HepG2 (cell line): Measurements from ENCODE around the gene SYS1. TPM values are rescaled to one million over a fixed set of nuclear protein-coding genes. Genes with fewer than 3 reads are reported as not detected.

Source experiments
- CHD2 ChIP-seq: IDR thresholded peaks from 2 replicates; pipeline ENCODE4 v1.6.1; 2011; ENCODE audit warnings: low read depth, low read length, improper control_type of control experiment
- MAZ ChIP-seq, 2 experiments: sonication (generic) in 1 of 2; formaldehyde crosslinking in 1 of 2; IDR thresholded peaks; 2 replicates each; pipeline versions ENCODE4 v1.5.0 to v1.6.1; 2012 to 2020; ENCODE audit warnings: low read depth in 2 of 2, mild to moderate bottlenecking in 2 of 2, borderline replicate concordance in 1 of 2, improper control_type of control experiment in 1 of 2, low read length in 1 of 2, missing genetic modification reagents in 1 of 2, moderate library complexity in 1 of 2
- NPAS2 ChIP-seq: sonication (generic); formaldehyde crosslinking; IDR thresholded peaks from 2 replicates; pipeline ENCODE4 v1.8.0; 2022; ENCODE audit warnings: mild to moderate bottlenecking, missing genetic modification reagents, borderline replicate concordance
- RORA ChIP-seq: sonication (generic); formaldehyde crosslinking; IDR thresholded peaks from 2 replicates; pipeline ENCODE4 v1.5.0; 2020; ENCODE audit warnings: mild to moderate bottlenecking, missing genetic modification reagents, moderate library complexity
- ZNF20 ChIP-seq: sonication (generic); formaldehyde crosslinking; IDR thresholded peaks from 2 replicates; pipeline ENCODE4 v1.4.0; 2020; ENCODE audit warnings: mild to moderate bottlenecking, moderate library complexity, missing genetic modification reagents
- ZNF282 ChIP-seq: fragments of 450-650 bp; IDR thresholded peaks from 2 replicates; pipeline ENCODE4 v1.6.1; 2018; ENCODE audit not compliant: partially characterized antibody
- ZNF329 ChIP-seq: sonication (generic); formaldehyde crosslinking; IDR thresholded peaks from 2 replicates; pipeline ENCODE4 v1.9.0; 2021; ENCODE audit warnings: low read depth, mild to moderate bottlenecking, missing genetic modification reagents
- ZNF674 ChIP-seq: sonication (generic); formaldehyde crosslinking; IDR thresholded peaks from 2 replicates; pipeline ENCODE4 v1.5.0; 2020; ENCODE audit warnings: low read depth, mild to moderate bottlenecking, missing genetic modification reagents
- ZNF850 ChIP-seq: sonication (generic); formaldehyde crosslinking; conservative IDR thresholded peaks from 2 replicates; pipeline ENCODE4 v1.9.0; 2021; ENCODE audit warnings: mild to moderate bottlenecking, missing genetic modification reagents
- ZSCAN25 ChIP-seq: sonication (generic); formaldehyde crosslinking; IDR thresholded peaks from 2 replicates; pipeline ENCODE4 v1.8.0; 2022; ENCODE audit warnings: mild to moderate bottlenecking, missing genetic modification reagents
- polyA plus RNA-seq, 8 experiments: library from polyadenylated mRNA; depleted of rRNA in 3 of 8; stranded (reverse) in 7 of 8; unstranded in 1 of 8; fragments of >200 nt; fragmentation: Illumina TruSeq in 4 of 8; extraction: Trizol in 4 of 8; gene quantifications; 2 replicates each; pipeline versions ENCODE4 v1.2.1 to v1.2.3, GENCODE V29; 2011 to 2016; ENCODE audit warnings: low read depth in 4 of 8, missing spikeins in 1 of 8, mixed read lengths in 1 of 8; ENCODE audit not compliant: insufficient read depth in 1 of 8
- total RNA-seq, 5 experiments: library from RNA; depleted of rRNA; stranded (reverse); fragments of >200 nt; fragmentation: Illumina TruSeq; extraction: Trizol; gene quantifications; 2 replicates each; pipeline ENCODE4 v1.2.3, GENCODE V29; 2016; ENCODE audit warnings: low read depth in 1 of 5
- TF ChIP-seq, protein P1 (sequence below): sonication (generic); formaldehyde crosslinking; IDR thresholded peaks from 2 replicates; pipeline ENCODE4 v1.5.1; 2020; ENCODE audit warnings: missing genetic modification reagents, mild to moderate bottlenecking, borderline replicate concordance
- TF ChIP-seq, protein P2 (sequence below): sonication (generic); formaldehyde crosslinking; IDR thresholded peaks from 2 replicates; pipeline ENCODE4 v1.4.0; 2020; ENCODE audit warnings: missing genetic modification reagents
- TF ChIP-seq, protein P3 (sequence below): sonication (generic); formaldehyde crosslinking; IDR thresholded peaks from 2 replicates; pipeline ENCODE4 v1.8.0; 2022; ENCODE audit warnings: missing genetic modification reagents, low read depth, mild to moderate bottlenecking, borderline replicate concordance
- TF ChIP-seq, protein P4 (sequence below): IDR thresholded peaks from 2 replicates; pipeline ENCODE4 v1.6.1; 2012; ENCODE audit warnings: inconsistent platforms
- TF ChIP-seq, protein P5 (sequence below): sonication (generic); formaldehyde crosslinking; IDR thresholded peaks from 2 replicates; pipeline ENCODE4 v1.8.1; 2023; ENCODE audit warnings: mild to moderate bottlenecking, missing genetic modification reagents
- TF ChIP-seq, protein P6 (sequence below): IDR thresholded peaks from 2 replicates; pipeline ENCODE4 v1.6.1; 2018; ENCODE audit warnings: missing genetic modification reagents, mild to moderate bottlenecking, missing compliant biosample characterization
- TF ChIP-seq, protein P7 (sequence below): sonication (generic); formaldehyde crosslinking; IDR thresholded peaks from 2 replicates; pipeline ENCODE4 v1.4.0; 2020; ENCODE audit warnings: low read depth, mild to moderate bottlenecking, missing genetic modification reagents
- TF ChIP-seq, protein P8 (sequence below): sonication (generic); formaldehyde crosslinking; IDR thresholded peaks from 2 replicates; pipeline ENCODE4 v1.8.0; 2022; ENCODE audit warnings: missing genetic modification reagents, mild to moderate bottlenecking, moderate library complexity, borderline replicate concordance

The SYS1 gene
- total and polyA plus RNA-seq, 2 of the 13 experiments (the other 11 are each of a cell fraction or from before 2014, with no cell fraction given) = 38.3 to 65.6 TPM

DNA sequence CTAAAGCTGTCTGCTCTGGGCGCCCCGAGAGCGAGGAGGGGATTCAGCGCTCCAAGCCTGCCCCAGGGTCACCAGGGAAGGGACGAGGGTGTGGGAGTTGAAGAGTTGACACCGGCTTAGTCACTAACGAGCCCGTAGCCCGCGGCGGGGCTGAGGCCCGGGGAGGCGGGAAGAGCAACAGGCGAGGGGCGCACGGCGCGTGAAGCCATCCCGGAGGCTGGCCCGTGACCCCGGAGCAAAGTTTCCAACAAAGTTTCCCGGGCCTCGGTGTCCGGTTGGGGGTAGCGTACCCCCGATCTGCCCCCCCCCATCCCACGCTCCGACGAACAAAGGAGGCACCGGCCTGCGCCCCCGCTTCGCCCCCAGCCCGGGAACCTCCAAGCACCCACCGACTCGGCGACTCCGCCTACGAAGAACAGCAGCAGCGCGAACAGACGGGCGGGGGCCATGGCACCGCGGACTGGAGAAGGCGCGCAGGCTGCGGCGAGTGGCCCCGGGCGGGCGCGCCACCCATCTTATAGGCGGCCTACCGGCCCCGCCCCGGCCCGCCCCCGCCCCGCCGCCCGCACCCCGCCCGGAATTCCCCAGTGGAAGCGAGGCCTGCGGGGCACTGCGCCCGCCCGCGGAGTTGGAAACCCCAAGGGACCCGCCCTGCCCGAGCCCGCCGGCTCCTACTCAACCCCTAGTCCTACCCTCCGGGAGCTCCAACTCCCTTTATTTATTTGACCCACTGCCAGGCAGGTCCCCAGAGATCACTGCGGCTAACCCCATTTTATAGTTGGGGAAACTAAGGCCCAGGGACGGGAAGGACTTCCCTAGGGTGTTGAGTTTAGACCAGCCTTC, 14.8 kb upstream of the SYS1 start, which contains the start of gene SDC4 (continued):
- TF ChIP-seq, protein P1, sequence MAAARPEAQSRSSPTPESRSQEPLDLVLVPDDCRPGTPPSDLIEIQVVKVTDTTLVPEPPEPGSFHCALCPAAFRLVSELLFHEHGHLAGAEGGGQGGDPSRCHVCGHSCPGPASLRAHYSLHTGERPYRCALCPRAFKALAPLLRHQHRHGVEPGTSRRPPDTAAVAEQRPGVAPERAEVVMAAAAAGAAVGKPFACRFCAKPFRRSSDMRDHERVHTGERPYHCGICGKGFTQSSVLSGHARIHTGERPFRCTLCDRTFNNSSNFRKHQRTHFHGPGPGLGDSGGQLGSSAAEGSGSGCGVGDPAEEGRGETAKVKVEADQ = 0 out of 2 replicates have a peak, but pooled peaks have one; percentile 39
- TF ChIP-seq, protein P2, sequence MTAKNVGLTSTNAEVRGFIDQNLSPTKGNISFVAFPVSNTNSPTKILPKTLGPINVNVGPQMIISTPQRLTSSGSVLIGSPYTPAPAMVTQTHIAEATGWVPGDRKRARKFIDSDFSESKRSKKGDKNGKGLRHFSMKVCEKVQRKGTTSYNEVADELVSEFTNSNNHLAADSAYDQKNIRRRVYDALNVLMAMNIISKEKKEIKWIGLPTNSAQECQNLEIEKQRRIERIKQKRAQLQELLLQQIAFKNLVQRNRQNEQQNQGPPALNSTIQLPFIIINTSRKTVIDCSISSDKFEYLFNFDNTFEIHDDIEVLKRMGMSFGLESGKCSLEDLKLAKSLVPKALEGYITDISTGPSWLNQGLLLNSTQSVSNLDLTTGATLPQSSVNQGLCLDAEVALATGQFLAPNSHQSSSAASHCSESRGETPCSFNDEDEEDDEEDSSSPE (CRISPR knock-in tag) = peak; percentile 80
- TF ChIP-seq, protein P3, sequence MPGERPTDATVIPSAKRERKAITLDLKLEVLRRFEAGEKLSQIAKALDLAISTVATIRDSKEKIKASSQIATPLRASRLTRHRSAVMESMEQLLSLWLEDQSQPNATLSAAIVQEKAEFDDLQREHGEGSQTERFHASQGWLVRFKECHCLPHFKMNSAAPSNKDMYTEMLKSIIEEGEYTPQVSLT (CRISPR knock-in tag) = no peak
- peak; percentile 36; the same call in 1 of the 2 replicates for TF ChIP-seq MAZ (IDR thresholded peaks at IDR 0.05; ENCODE audit: borderline replicate concordance, low read depth, low read length)
- peak; percentile 73; the same call in 1 of the 2 replicates for TF ChIP-seq MAZ (CRISPR knock-in tag; IDR thresholded peaks at IDR 0.05; ENCODE audit: low read depth)
- TF ChIP-seq ZNF674 (CRISPR knock-in tag) = no peak
- TF ChIP-seq, protein P4, sequence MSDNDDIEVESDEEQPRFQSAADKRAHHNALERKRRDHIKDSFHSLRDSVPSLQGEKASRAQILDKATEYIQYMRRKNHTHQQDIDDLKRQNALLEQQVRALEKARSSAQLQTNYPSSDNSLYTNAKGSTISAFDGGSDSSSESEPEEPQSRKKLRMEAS = no peak
- 0 out of 2 replicates have a peak, but pooled peaks have one; percentile 14 for TF ChIP-seq ZNF850 (CRISPR knock-in tag)
- no peak for TF ChIP-seq ZNF282
- TF ChIP-seq CHD2 = 0 out of 2 replicates have a peak, but pooled peaks have one; percentile 29
- TF ChIP-seq, protein P5, sequence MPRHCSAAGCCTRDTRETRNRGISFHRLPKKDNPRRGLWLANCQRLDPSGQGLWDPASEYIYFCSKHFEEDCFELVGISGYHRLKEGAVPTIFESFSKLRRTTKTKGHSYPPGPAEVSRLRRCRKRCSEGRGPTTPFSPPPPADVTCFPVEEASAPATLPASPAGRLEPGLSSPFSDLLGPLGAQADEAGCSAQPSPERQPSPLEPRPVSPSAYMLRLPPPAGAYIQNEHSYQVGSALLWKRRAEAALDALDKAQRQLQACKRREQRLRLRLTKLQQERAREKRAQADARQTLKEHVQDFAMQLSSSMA = no peak; the same call in 1 of the 2 replicates
- no peak for TF ChIP-seq ZSCAN25 (CRISPR knock-in tag)
- no peak for TF ChIP-seq ZNF20 (CRISPR knock-in tag)
- TF ChIP-seq, protein P6, sequence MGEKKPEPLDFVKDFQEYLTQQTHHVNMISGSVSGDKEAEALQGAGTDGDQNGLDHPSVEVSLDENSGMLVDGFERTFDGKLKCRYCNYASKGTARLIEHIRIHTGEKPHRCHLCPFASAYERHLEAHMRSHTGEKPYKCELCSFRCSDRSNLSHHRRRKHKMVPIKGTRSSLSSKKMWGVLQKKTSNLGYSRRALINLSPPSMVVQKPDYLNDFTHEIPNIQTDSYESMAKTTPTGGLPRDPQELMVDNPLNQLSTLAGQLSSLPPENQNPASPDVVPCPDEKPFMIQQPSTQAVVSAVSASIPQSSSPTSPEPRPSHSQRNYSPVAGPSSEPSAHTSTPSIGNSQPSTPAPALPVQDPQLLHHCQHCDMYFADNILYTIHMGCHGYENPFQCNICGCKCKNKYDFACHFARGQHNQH (CRISPR knock-in tag) = peak; percentile 66; the same call in 1 of the 2 replicates
- no peak for TF ChIP-seq RORA
- TF ChIP-seq, protein P7, sequence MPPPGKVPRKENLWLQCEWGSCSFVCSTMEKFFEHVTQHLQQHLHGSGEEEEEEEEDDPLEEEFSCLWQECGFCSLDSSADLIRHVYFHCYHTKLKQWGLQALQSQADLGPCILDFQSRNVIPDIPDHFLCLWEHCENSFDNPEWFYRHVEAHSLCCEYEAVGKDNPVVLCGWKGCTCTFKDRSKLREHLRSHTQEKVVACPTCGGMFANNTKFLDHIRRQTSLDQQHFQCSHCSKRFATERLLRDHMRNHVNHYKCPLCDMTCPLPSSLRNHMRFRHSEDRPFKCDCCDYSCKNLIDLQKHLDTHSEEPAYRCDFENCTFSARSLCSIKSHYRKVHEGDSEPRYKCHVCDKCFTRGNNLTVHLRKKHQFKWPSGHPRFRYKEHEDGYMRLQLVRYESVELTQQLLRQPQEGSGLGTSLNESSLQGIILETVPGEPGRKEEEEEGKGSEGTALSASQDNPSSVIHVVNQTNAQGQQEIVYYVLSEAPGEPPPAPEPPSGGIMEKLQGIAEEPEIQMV (CRISPR knock-in tag) = peak; percentile 61; the same call in 1 of the 2 replicates
- TF ChIP-seq, protein P8, sequence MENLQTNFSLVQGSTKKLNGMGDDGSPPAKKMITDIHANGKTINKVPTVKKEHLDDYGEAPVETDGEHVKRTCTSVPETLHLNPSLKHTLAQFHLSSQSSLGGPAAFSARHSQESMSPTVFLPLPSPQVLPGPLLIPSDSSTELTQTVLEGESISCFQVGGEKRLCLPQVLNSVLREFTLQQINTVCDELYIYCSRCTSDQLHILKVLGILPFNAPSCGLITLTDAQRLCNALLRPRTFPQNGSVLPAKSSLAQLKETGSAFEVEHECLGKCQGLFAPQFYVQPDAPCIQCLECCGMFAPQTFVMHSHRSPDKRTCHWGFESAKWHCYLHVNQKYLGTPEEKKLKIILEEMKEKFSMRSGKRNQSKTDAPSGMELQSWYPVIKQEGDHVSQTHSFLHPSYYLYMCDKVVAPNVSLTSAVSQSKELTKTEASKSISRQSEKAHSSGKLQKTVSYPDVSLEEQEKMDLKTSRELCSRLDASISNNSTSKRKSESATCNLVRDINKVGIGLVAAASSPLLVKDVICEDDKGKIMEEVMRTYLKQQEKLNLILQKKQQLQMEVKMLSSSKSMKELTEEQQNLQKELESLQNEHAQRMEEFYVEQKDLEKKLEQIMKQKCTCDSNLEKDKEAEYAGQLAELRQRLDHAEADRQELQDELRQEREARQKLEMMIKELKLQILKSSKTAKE (CRISPR knock-in tag) = peak; percentile 31; the same call in 1 of the 2 replicates
- TF ChIP-seq NPAS2 = no peak
- peak; percentile 71; the same call in 1 of the 2 replicates for TF ChIP-seq ZNF329 (CRISPR knock-in tag)
